ENCODE results near the gene DPP6. TPM values are rescaled to one million over a fixed set of nuclear protein-coding genes. Genes with fewer than 3 reads are reported as not detected.
"Not testable (repeated sequence)": the region's sequence is repeated elsewhere in the genome, so short reads cannot be mapped to it uniquely, and the experiment has no call there.

The DPP6 gene
- total RNA-seq, 1 donor from 2014 or later, result not detected

DNA sequence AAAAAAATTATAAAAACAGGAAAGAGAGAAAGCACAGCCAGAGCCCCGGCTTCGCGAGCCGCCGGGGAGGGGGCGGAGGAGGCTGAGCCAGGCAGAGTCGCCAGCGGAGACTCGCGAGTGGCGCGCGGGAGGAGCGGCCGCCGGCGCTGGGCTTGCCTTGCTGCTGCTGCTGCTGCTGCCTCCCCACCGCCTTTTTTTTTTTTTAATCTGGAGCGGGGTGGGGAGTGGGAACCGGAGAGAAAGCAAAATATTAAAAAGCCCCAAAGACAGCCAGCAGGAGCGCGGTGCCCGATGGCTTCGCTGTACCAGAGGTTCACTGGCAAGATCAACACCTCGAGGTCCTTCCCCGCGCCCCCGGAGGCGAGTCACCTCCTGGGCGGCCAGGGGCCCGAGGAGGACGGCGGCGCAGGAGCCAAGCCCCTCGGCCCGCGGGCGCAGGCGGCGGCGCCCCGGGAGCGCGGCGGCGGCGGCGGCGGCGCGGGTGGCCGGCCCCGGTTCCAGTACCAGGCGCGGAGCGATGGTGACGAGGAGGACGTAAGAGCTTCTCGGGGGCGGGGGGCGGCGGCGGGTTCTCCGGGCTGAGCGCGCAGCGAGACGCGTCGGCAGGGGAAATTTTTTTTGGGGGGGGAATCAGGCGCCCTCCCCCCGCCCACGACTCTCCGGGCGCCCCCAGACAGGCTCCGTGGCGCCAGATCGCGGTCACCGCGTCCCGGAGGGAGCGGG, 493 bp downstream of the DPP6 start:
- CTCF ChIA-PET; DNase-seq; POLR2A ChIA-PET; intact Hi-C loops (cut with micrococcal nuclease); H3K9me3 Mint-ChIP-seq; H3K36me3 Mint-ChIP-seq (ENCODE audit: low read depth); H3K27ac Mint-ChIP-seq; ATAC-seq (ENCODE audit: low read depth); H3K4me1 Mint-ChIP-seq; H3K4me3 Mint-ChIP-seq; H3K27me3 Mint-ChIP-seq: not testable (repeated sequence)

DNA sequence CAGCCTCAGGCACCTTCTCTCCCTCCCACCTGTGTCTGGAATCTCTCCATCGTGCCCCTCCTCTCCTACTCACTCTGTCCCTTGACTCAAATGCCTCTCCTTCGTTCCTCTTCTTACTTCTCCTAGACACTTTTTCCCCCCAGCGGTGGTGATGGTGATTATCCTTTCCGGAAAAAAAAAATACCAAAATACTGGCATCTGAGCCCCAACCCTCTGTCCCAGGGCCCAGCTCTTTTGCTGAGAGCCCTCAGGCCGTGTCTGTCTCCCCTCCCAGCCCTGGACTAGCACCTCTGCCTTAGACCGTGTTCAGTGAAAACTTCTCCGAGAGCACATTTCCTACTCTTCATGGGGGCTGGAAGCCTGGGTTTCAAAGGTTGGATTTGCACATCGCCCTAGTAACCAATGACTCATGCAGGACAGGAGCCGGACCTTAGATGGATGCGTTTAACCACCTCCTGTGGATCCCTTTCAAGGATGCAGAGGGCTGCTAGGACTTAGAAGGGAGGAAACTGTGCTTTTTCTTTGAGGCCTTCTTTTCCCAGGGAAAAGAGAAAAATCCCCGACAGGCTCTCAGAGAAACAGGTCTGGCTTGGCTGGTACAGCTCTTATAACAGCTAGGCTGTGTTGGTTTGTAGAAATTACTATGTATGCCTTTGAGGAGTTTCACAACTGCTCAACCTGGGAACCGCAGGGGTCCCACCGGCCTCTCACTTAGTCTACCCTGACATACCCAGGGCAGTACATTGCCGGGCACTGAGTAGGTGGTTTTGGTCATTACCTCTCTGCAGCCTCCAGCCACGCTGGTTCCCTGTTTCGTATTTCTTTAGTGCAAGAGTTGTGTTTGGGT, 1.5 kb downstream of the DPP6 start:
- ATAC-seq (ENCODE audit: low read depth), result not testable (repeated sequence)

DNA sequence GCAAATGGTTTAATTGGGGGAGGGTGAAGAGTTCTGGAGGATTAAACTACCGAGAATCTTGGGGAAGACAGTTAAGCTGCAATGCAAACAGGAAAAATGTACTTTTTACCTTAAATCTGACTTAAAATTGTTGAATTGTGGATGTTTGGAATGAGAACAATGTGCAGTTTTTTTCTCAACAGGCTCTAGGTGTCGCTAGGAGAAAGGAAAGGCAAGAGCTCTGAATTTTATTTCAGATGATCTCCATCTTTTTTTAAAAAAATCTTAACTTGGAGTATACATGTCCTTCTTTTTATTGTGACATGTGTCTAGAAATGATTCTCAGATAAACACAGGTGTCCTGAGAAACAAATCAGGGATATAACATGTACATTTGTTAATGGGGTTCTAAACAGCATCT, 2.5 kb downstream of the DPP6 start:
- H3K27ac Mint-ChIP-seq; H3K4me1 Mint-ChIP-seq; CTCF ChIA-PET; DNase-seq; H3K9me3 Mint-ChIP-seq; H3K4me3 Mint-ChIP-seq; POLR2A ChIA-PET; ATAC-seq (ENCODE audit: low read depth); intact Hi-C loops (cut with micrococcal nuclease); H3K27me3 Mint-ChIP-seq; H3K36me3 Mint-ChIP-seq (ENCODE audit: low read depth): not testable (repeated sequence)

More for the DNA sequence above, 1.5 kb downstream of the DPP6 start:
- H3K27ac Mint-ChIP-seq; POLR2A ChIA-PET; H3K36me3 Mint-ChIP-seq (ENCODE audit: low read depth); H3K27me3 Mint-ChIP-seq; CTCF ChIA-PET; H3K9me3 Mint-ChIP-seq; intact Hi-C loops (cut with micrococcal nuclease); H3K4me1 Mint-ChIP-seq; DNase-seq; H3K4me3 Mint-ChIP-seq: not testable (repeated sequence)

DNA sequence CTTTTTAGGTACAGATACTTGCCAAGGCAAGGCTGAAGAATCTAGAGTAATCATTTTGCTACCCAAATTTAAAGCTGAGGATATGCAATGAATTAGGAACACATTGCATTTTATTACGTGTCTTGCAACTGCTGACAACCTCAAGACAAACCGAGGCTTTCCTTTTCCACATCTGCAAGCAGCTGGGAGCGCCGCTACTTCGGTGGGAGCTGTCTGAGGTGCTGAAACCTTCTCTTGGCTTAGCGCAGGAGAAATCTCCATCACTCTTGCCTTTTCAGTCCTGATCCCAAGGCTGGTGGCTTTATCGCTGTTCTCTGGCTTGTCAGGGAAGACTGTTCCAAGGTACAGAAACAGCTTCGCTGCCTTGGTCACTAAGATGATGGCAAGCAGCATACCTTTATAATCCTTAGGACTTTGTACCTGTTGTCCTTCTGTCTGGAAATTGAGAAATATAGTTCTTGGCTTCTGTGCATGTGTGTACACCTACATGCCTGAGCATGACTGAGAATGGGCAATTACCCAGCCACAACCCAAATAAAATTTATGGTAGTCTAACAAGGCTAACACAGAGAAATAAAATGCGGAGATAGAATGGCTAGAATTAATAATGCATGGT, 3.4 kb downstream of the DPP6 start:
- H3K27me3 Mint-ChIP-seq; H3K27ac Mint-ChIP-seq; ATAC-seq (ENCODE audit: low read depth); H3K9me3 Mint-ChIP-seq; H3K4me3 Mint-ChIP-seq; H3K36me3 Mint-ChIP-seq (ENCODE audit: low read depth); POLR2A ChIA-PET; intact Hi-C loops (cut with micrococcal nuclease); H3K4me1 Mint-ChIP-seq; DNase-seq; CTCF ChIA-PET: not testable (repeated sequence)

DNA sequence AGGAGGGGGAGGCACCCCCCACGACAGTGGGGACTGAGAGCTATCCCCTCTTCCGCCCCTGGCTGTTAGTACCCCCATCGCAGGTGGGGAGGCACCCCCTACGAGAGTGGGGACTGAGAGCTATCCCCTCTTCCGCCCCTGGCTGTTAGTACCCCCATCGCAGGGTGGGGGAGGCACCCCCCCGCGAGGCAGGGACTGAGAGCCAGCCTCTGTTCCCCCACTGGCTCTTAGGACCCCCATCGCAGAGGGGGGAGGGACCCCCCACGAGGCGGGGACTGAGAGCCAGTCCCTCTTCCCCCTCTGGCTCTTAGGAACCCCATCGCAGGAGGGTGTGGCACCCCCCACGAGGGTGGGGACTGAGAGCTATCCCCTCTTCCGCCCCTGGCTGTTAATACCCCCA, 6.6 kb downstream of the DPP6 start:
- ATAC-seq (ENCODE audit: low read depth); intact Hi-C loops (cut with micrococcal nuclease); H3K9me3 Mint-ChIP-seq: not testable (repeated sequence)

DNA sequence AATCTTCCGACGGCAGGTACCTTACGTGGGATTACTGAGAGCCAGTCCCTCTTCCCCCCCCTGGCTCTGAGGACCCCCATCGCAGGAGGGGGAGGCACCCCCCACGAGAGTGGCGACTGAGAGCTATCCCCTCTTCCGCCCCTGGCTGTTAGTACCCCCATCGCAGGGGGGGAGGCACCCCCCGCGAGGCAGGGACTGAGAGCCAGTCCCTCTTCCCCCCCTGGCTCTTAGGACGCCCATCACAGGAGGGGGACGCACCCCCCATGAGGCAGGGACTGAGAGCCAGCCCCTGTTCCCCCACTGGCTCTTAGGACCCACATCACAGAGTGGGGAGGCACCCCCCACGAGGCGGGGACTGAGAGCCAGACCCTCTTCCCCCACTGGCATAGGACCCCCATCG, 8.4 kb downstream of the DPP6 start:
- POLR2A ChIA-PET; intact Hi-C loops (cut with micrococcal nuclease); ATAC-seq (ENCODE audit: low read depth); H3K36me3 Mint-ChIP-seq (ENCODE audit: low read depth); DNase-seq; CTCF ChIA-PET; H3K27me3 Mint-ChIP-seq; H3K9me3 Mint-ChIP-seq; H3K4me3 Mint-ChIP-seq; H3K27ac Mint-ChIP-seq; H3K4me1 Mint-ChIP-seq: not testable (repeated sequence)

More for the DNA sequence above, 6.6 kb downstream of the DPP6 start:
- H3K4me3 Mint-ChIP-seq; H3K4me1 Mint-ChIP-seq; POLR2A ChIA-PET; H3K27ac Mint-ChIP-seq; H3K36me3 Mint-ChIP-seq (ENCODE audit: low read depth); DNase-seq; CTCF ChIA-PET; H3K27me3 Mint-ChIP-seq: not testable (repeated sequence)

DNA sequence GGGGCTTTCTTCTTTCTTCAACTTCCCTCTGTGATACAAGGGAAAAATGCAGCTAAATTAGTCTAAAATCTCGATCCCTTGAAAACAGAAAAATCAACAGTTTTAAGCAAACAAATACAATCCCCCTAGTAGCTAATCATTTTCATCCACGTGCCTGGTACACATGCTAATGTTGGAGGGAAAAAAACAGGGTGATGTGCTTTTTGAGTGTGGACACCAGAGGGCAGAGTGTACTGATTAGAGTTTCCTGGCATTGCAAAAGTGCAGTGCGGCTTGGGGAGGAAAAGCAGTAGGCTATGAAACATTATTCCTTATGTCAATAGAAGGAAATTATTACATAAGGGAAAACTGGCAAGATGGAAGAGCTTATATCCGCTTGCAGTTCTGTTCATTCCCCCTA, 19.6 kb downstream of the DPP6 start:
- H3K4me1 Mint-ChIP-seq; ATAC-seq (ENCODE audit: low read depth); DNase-seq; H3K4me3 Mint-ChIP-seq; H3K27ac Mint-ChIP-seq; H3K27me3 Mint-ChIP-seq; H3K36me3 Mint-ChIP-seq (ENCODE audit: low read depth); H3K9me3 Mint-ChIP-seq; CTCF ChIA-PET; intact Hi-C loops (cut with micrococcal nuclease); POLR2A ChIA-PET: not testable (repeated sequence)

DNA sequence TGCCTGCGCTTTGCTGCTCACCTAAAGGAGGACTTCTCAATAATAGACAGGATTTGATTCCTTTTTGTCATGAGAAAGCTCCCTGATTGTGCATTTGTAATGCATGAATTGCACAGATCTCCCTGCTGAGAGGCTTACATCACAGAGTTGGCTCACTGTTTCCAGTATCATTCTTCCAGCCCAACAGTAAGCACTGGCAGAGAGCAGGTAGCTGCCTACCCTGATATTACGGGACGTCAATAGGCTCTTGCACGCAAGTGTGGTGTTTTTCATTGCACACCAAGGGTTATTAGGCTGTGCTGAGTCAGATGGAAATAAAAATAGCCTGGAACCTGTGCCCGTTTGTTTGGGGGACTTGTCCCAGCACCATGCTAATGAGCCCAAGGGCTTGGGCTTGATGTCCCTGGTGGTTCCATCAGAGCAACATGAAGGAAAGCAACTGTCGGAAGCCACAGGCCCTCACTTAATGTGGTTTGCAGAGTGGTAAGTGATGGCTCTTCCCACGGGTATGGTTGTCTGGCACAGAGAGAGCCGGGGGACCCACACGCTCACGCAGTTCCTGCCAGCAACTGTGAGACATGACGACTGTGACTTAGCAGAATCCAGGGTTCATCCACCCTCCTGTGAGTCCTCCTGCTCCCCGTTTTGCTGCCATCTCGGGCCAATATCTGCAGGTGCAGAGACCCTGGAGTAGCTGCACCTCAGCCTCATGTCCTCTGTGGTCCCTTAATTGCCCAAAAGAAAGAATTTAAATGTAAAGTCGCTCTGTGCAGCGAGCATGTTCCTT, 20.4 kb downstream of the DPP6 start:
- DNase-seq; CTCF ChIA-PET; H3K4me3 Mint-ChIP-seq; H3K27ac Mint-ChIP-seq; H3K4me1 Mint-ChIP-seq; POLR2A ChIA-PET; H3K9me3 Mint-ChIP-seq; intact Hi-C loops (cut with micrococcal nuclease); ATAC-seq (ENCODE audit: low read depth); H3K36me3 Mint-ChIP-seq (ENCODE audit: low read depth); H3K27me3 Mint-ChIP-seq: not testable (repeated sequence)

DNA sequence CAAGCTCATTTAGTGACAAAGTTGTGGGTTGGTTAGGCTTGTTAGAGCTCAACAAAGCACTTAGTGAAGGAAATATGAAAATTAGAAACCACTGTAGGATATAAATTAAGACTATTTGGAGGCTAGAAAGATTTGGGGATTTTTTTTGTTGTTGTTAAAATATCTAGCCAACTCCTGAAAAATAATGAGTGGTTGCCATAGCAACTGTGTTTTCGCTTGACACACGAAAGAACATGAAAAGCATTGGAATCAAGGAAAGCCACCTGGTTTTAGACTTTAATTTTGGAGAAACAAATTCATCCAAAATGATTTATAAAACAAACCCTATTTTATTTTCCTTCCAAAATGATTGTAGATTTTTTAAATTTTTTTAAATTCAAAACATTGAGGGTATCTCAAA, 26.3 kb downstream of the DPP6 start:
- H3K36me3 Mint-ChIP-seq (ENCODE audit: low read depth); CTCF ChIA-PET; POLR2A ChIA-PET; DNase-seq; H3K27me3 Mint-ChIP-seq; H3K4me1 Mint-ChIP-seq; ATAC-seq (ENCODE audit: low read depth); H3K9me3 Mint-ChIP-seq; intact Hi-C loops (cut with micrococcal nuclease); H3K4me3 Mint-ChIP-seq; H3K27ac Mint-ChIP-seq: not testable (repeated sequence)

DNA sequence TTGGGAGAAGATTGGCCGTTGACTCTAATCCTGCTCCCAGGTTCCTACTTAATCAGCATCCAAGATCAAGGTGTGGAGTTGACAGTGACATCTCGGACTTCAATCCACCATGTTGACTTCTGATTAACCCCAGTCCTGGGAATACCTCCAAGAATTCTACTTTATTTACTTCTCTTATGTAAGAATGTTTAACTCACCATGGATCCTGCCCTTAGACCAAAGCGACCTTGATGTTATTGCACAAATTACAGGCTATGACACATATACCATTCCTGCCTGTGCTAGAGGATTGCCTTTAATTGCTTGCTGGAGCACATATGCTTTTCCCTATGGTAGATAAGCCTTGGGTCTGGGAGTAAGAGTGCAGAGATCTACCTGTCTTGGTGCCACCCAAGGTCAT, 28.1 kb downstream of the DPP6 start:
- H3K36me3 Mint-ChIP-seq (ENCODE audit: low read depth); intact Hi-C loops (cut with micrococcal nuclease): not testable (repeated sequence)

DNA sequence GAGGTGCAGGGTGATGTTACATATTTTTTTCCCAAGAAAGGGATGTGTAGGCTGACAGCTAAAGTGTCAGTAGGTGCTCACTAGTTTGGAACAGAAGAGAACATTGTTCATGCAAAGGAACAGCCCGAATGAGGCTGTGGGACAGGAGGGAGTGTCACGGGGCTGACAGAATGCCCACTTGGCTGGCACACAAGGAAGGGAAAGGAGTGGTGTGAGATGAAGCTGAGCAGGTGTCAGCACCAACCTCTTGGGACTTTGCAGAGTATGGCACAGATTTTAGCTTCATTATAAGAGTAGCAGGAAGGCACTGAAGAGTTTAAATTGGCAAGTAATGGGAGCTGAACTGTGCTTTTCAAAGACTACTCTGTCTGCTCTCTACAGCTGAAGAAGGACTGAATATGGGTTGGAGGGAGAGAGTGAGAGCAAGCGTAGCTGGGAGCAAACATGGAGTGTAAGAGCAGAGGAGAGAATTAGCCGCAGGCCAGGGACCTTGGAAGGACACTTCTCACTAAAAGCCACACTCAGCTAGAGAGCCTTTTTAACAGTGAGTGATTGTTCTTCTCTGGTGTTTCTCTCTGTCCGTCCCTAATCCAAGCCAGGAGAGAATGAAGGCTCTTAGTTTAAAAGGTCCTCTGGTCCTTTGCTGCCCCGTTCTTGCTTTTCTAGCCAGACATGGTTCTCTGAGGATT, 35.0 kb downstream of the DPP6 start:
- CTCF ChIA-PET; intact Hi-C loops (cut with micrococcal nuclease); H3K4me3 Mint-ChIP-seq; DNase-seq; H3K9me3 Mint-ChIP-seq; H3K27me3 Mint-ChIP-seq; H3K4me1 Mint-ChIP-seq; POLR2A ChIA-PET; ATAC-seq (ENCODE audit: low read depth); H3K27ac Mint-ChIP-seq; H3K36me3 Mint-ChIP-seq (ENCODE audit: low read depth): not testable (repeated sequence)

More for the DNA sequence above, 28.1 kb downstream of the DPP6 start:
- H3K27ac Mint-ChIP-seq; DNase-seq; H3K4me1 Mint-ChIP-seq; H3K4me3 Mint-ChIP-seq; CTCF ChIA-PET; H3K9me3 Mint-ChIP-seq; H3K27me3 Mint-ChIP-seq; POLR2A ChIA-PET; ATAC-seq (ENCODE audit: low read depth): not testable (repeated sequence)

Measured in activated B cell treated with CpG ODN at 0.5 μM for 24 hours (primary cell).